Neural cell (in vitro differentiated cells): ENCODE measurements around the gene MDFIC2.

Experiments
- CTCF ChIP-seq: fragments of 450-650 bp; IDR thresholded peaks from 2 replicates; pipeline ENCODE4 v1.5.1; 2014; ENCODE audit warnings: antibody characterized with exemption, mild to moderate bottlenecking, moderate library complexity; ENCODE audit not compliant: poor library complexity, severe bottlenecking
- EP300 ChIP-seq: fragments of 450-650 bp; conservative IDR thresholded peaks from 2 replicates; pipeline ENCODE4 v1.6.1; 2014; ENCODE audit warnings: antibody characterized with exemption, mild to moderate bottlenecking, moderate library complexity; ENCODE audit not compliant: poor library complexity, severe bottlenecking
- EZH2 ChIP-seq: fragments of 200-600, 300-800 bp; shearing (Covaris generic), sonication (generic); IDR thresholded peaks from 2 replicates; pipeline ENCODE4 v1.6.1; 2014; ENCODE audit warnings: antibody characterized with exemption, low read length, borderline replicate concordance, mild to moderate bottlenecking; ENCODE audit not compliant: insufficient read depth, poor library complexity, severe bottlenecking
- MXI1 ChIP-seq: fragments of 450-650 bp; conservative IDR thresholded peaks from 2 replicates; pipeline ENCODE4 v1.6.1; 2014; ENCODE audit warnings: antibody characterized with exemption, mild to moderate bottlenecking; ENCODE audit not compliant: poor library complexity, severe bottlenecking
- POLR2AphosphoS5 ChIP-seq: IDR thresholded peaks from 2 replicates; pipeline ENCODE4 v1.6.1; 2012
- RAD21 ChIP-seq: fragments of 450-650 bp; conservative IDR thresholded peaks from 2 replicates; pipeline ENCODE4 v1.6.1; 2014; ENCODE audit warnings: antibody characterized with exemption, mild to moderate bottlenecking, moderate library complexity
- SMC3 ChIP-seq: fragments of 450-650 bp; conservative IDR thresholded peaks from 2 replicates; pipeline ENCODE4 v1.6.1; 2014; ENCODE audit warnings: antibody characterized with exemption, mild to moderate bottlenecking, moderate library complexity; ENCODE audit not compliant: poor library complexity
- TAF1 ChIP-seq: IDR thresholded peaks from 2 replicates; pipeline ENCODE4 v1.6.1; 2012; ENCODE audit warnings: low read depth

GRCh38 chr3:70150599-70150998 is 161.8 kb downstream of the MDFIC2 start:
- TF ChIP-seq CTCF (no peak), POLR2AphosphoS5 (no peak), MXI1 (no peak), EP300 (no peak), RAD21 (no peak), EZH2 (no peak), TAF1 (no peak), SMC3 (no peak)
